ENCODE results near the gene SH3RF3.

The SH3RF3 gene

GRCh38 chr2:109330056-109330455 lies 201.1 kb downstream of the SH3RF3 start:
- TF ChIP-seq POLR2AphosphoS5 (IDR thresholded peaks at IDR 0.05; ENCODE audit: low read depth, low read length) (no peak), SIN3A (IDR thresholded peaks at IDR 0.05; ENCODE audit: borderline replicate concordance, insufficient read depth, low read length) (no peak), TAF1 (IDR thresholded peaks at IDR 0.05; ENCODE audit: borderline replicate concordance, insufficient read depth, low read length) (no peak), FOXP2 (optimal IDR thresholded peaks at IDR 0.05; ENCODE audit: borderline replicate concordance, extremely low read depth, extremely low read length, insufficient read depth) (no peak)
- TF ChIP-seq, protein P1, sequence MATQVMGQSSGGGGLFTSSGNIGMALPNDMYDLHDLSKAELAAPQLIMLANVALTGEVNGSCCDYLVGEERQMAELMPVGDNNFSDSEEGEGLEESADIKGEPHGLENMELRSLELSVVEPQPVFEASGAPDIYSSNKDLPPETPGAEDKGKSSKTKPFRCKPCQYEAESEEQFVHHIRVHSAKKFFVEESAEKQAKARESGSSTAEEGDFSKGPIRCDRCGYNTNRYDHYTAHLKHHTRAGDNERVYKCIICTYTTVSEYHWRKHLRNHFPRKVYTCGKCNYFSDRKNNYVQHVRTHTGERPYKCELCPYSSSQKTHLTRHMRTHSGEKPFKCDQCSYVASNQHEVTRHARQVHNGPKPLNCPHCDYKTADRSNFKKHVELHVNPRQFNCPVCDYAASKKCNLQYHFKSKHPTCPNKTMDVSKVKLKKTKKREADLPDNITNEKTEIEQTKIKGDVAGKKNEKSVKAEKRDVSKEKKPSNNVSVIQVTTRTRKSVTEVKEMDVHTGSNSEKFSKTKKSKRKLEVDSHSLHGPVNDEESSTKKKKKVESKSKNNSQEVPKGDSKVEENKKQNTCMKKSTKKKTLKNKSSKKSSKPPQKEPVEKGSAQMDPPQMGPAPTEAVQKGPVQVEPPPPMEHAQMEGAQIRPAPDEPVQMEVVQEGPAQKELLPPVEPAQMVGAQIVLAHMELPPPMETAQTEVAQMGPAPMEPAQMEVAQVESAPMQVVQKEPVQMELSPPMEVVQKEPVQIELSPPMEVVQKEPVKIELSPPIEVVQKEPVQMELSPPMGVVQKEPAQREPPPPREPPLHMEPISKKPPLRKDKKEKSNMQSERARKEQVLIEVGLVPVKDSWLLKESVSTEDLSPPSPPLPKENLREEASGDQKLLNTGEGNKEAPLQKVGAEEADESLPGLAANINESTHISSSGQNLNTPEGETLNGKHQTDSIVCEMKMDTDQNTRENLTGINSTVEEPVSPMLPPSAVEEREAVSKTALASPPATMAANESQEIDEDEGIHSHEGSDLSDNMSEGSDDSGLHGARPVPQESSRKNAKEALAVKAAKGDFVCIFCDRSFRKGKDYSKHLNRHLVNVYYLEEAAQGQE (IDR thresholded peaks at IDR 0.05; ENCODE audit: insufficient read depth in 1 of 2, low read depth in 2 of 2, low read length in 2 of 2) = no peak

- TF ChIP-seq TAF1 (IDR thresholded peaks at IDR 0.05; ENCODE audit: borderline replicate concordance, insufficient read depth, low read length) (no peak), FOXP2 (optimal IDR thresholded peaks at IDR 0.05; ENCODE audit: borderline replicate concordance, extremely low read depth, extremely low read length, insufficient read depth) (no peak), POLR2AphosphoS5 (IDR thresholded peaks at IDR 0.05; ENCODE audit: low read depth, low read length) (no peak), SIN3A (IDR thresholded peaks at IDR 0.05; ENCODE audit: borderline replicate concordance, insufficient read depth, low read length) (no peak)
- TF ChIP-seq, protein P1 (IDR thresholded peaks at IDR 0.05; ENCODE audit: insufficient read depth in 1 of 2, low read depth in 2 of 2, low read length in 2 of 2) = no peak
Measured at GRCh38 chr2:109331081-109331480, 202.1 kb downstream of the SH3RF3 start.

- TF ChIP-seq SIN3A (IDR thresholded peaks at IDR 0.05; ENCODE audit: borderline replicate concordance, insufficient read depth, low read length) (0 out of 2 replicates have a peak, but pooled peaks have one; percentile 25), TAF1 (IDR thresholded peaks at IDR 0.05; ENCODE audit: borderline replicate concordance, insufficient read depth, low read length) (no peak), FOXP2 (optimal IDR thresholded peaks at IDR 0.05; ENCODE audit: borderline replicate concordance, extremely low read depth, extremely low read length, insufficient read depth) (peak; percentile 27)
- TF ChIP-seq, protein P1 (IDR thresholded peaks at IDR 0.05; ENCODE audit: insufficient read depth in 1 of 2, low read depth in 2 of 2, low read length in 2 of 2) = no peak
Measured at GRCh38 chr2:109331896-109332848, 203.2 kb downstream of the SH3RF3 start.

DNA sequence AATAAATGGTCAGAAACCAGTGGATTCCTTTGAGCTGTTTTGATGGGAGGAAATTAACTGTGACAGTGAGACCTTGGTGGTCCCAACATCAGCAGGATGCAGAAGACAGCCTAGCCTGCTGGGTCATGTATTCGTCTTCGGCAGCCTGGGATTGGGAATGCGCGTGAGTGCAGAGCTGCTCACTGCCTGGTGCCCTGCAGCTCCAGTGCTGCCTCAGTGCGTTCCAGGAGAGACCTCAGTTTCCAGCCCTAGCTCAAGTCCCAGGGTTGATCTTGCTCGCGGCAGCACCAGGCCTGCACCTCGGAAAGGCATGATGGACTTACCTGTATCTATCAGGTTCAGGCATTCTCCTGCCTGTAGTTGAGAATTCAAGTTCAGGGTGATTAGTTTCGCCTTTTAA lies 203.9 kb downstream of the SH3RF3 start:
- TF ChIP-seq SIN3A (IDR thresholded peaks at IDR 0.05; ENCODE audit: borderline replicate concordance, insufficient read depth, low read length) (no peak), FOXP2 (optimal IDR thresholded peaks at IDR 0.05; ENCODE audit: borderline replicate concordance, extremely low read depth, extremely low read length, insufficient read depth) (peak; percentile 0)

GRCh38 chr2:109333414-109334210 lies 204.6 kb downstream of the SH3RF3 start:
- TF ChIP-seq POLR2AphosphoS5 (IDR thresholded peaks at IDR 0.05; ENCODE audit: low read depth, low read length) (no peak), TAF1 (IDR thresholded peaks at IDR 0.05; ENCODE audit: borderline replicate concordance, insufficient read depth, low read length) (no peak), SIN3A (IDR thresholded peaks at IDR 0.05; ENCODE audit: borderline replicate concordance, insufficient read depth, low read length) (no peak), FOXP2 (optimal IDR thresholded peaks at IDR 0.05; ENCODE audit: borderline replicate concordance, extremely low read depth, extremely low read length, insufficient read depth) (no peak)
- TF ChIP-seq, protein P1 (IDR thresholded peaks at IDR 0.05; ENCODE audit: insufficient read depth in 1 of 2, low read depth in 2 of 2, low read length in 2 of 2) = no peak
